ENCODE results near the gene CYP4F2. TPM values are rescaled to one million over a fixed set of nuclear protein-coding genes. Genes with fewer than 3 reads are reported as not detected.

CYP4F2 gene
- total and polyA plus RNA-seq, 2 of the 8 experiments (the other 6 are each of a cell fraction or from before 2014, with no cell fraction given) = not detected

DNA sequence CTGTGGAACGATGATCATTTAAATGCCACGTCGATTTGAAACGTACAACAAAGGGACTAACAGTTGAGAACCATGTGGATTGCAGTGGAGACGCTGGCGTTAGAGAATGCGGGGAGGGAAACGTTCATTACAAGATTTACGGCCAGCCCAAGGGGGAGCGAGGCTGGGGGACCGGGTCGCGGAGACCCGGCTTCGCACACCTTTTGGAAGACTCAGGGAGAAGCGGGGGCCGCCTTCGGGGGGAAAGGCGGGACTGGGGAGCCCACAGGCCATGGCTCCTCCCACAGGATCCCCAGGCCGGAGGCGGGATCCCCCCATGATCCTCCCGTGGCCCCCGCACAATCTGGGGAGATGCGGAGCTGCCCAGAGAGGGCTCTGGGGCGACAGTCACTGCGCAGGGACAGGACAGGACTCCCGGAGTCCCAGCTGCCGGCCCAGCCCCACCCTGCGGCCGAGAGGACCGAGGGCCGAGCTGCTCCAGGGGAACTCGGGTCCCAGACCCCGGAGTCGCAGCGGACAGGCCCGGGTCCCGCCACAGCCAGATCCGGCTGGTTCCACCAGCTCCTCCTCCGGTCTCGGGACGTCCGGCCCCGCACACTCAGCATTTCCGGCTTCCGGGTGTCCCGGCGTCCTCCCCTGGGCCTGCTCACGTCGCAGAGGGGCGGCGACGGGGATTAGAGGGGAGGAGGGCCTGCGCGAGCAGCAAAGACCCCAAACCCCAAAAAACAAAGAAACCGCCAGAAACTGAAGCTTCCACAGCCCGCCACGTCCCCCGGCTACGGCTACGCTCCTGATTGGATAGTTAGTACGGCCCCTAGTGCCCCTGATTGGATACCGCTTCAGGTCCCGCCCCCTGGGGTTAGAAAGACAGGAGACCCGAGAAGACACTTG lies 61.3 kb downstream of the CYP4F2 start:
- H3K23ac ChIP-seq (ENCODE audit: insufficient read length) = no peak overlapping the region
- H2BK15ac ChIP-seq (ENCODE audit: low read length) = no peak overlapping the region
- H4K8ac ChIP-seq (ENCODE audit: extremely low read depth, insufficient read depth, low read length) = no peak overlapping the region
- no peak overlapping the region for H2BK5ac ChIP-seq (ENCODE audit: low read depth, low read length)
- no peak overlapping the region for H4K5ac ChIP-seq (ENCODE audit: insufficient read length, low read depth, low read length)
- ChIA-PET CTCF (ENCODE audit: partially characterized antibody) (interaction anchor here (0.6 kb wide), 1 partner anchor 189 kb away, joined by 3 read pairs; no protein-coding TSS in a partner anchor), POLR2A (ENCODE audit: partially characterized antibody) (no interaction called here)
- no peaks in the 10 kb centered on the region for H3K23me2 ChIP-seq (ENCODE audit: low read depth, low read length)
- 82% methylated on average over 38 of the region's 65 CpGs; no CpG with 5 or more reads in 1 of the 2 experiments for WGBS, 2 experiments (ENCODE audit: extremely low coverage in 1 of 2, insufficient coverage in 1 of 2, insufficient read length in 1 of 2, insufficient replicate concordance in 2 of 2, low coverage in 1 of 2, low lambda C conversion rate in 2 of 2, missing lambda C conversion rate in 1 of 2)
- no peak overlapping the region for H3K18ac ChIP-seq (ENCODE audit: extremely low read depth, low read length)
- no peak overlapping the region for H3K4me2 ChIP-seq (ENCODE audit: insufficient read depth in 1 of 2, low read depth in 2 of 2, low read length in 2 of 2)
- H3K4ac ChIP-seq (replicated peaks; ENCODE audit: insufficient read length, low read depth, low read length) = no peak overlapping the region
- no peak overlapping the region for H3K14ac ChIP-seq (ENCODE audit: insufficient read length)
- no peak overlapping the region for H3K56ac ChIP-seq (replicated peaks; ENCODE audit: insufficient read length, low read depth, low read length)
- no peaks in the 10 kb centered on the region for H4K20me1 ChIP-seq (replicated peaks in 1 of 2; ENCODE audit: control insufficient read depth in 1 of 2, insufficient read depth in 2 of 2, low read length in 2 of 2)
- H3K9me3 ChIP-seq (ENCODE audit: insufficient read depth in 2 of 2, low read depth in 1 of 2, low read length in 1 of 2) = peaks cover 59 to 81% of the 10 kb centered on the region in 2 experiments
- 0 out of 8 replicates have a peak, but pooled peaks cover 0 to 4% (median 0%) of the 10 kb centered on the region in 4 experiments for H3K36me3 ChIP-seq (ENCODE audit: control insufficient read depth in 2 of 4, insufficient read depth in 4 of 4, low read length in 3 of 4)
- no peaks in the 10 kb centered on the region for H3K27me3 ChIP-seq (replicated peaks in 1 of 4; ENCODE audit: control insufficient read depth in 3 of 4, extremely low read depth in 1 of 4, insufficient read depth in 3 of 4, low read length in 3 of 4)
- H4K91ac ChIP-seq (replicated peaks; ENCODE audit: insufficient read length, low read length) = no peak overlapping the region
- H2AFZ ChIP-seq (ENCODE audit: low read length) = no peak overlapping the region
- H3K9ac ChIP-seq (replicated peaks in 1 of 4; ENCODE audit: extremely low read depth in 1 of 4, low read depth in 3 of 4, low read length in 3 of 4) = no peak overlapping the region
- no peaks in the 10 kb centered on the region for H3K79me2 ChIP-seq (ENCODE audit: control insufficient read depth in 1 of 2, insufficient read depth in 2 of 2, low read length in 2 of 2)
- H2AK5ac ChIP-seq (ENCODE audit: low read depth, low read length) = no peak overlapping the region
- no peak overlapping the region for H2BK120ac ChIP-seq (replicated peaks; ENCODE audit: low read depth, low read length)
- no peak overlapping the region for H2BK20ac ChIP-seq (ENCODE audit: low read length)
- no peaks in the 10 kb centered on the region for H3K79me1 ChIP-seq (ENCODE audit: low read depth, low read length)
- no peak overlapping the region for H2BK12ac ChIP-seq (ENCODE audit: low read depth, low read length)
- no peak overlapping the region for H3K27ac ChIP-seq (ENCODE audit: low read depth, low read length)
- FAIRE-seq (no peak), DNase-seq (ENCODE audit: low read depth in 1 of 2, low spot score in 2 of 2) (no peak)
- no peaks in the 10 kb centered on the region for H3K4me1 ChIP-seq (replicated peaks in 1 of 4; ENCODE audit: control insufficient read depth in 3 of 4, insufficient read depth in 4 of 4, low read length in 3 of 4)
- no peak overlapping the region for H3K4me3 ChIP-seq (ENCODE audit: extremely low read depth in 1 of 4, insufficient read depth in 2 of 4, low read depth in 3 of 4, low read length in 4 of 4)
- TF ChIP-seq SP4 (IDR thresholded peaks at IDR 0.05; ENCODE audit: low read length) (no peak), NRF1 (IDR thresholded peaks at IDR 0.05; ENCODE audit: low read depth, low read length) (no peak), BACH1 (IDR thresholded peaks at IDR 0.05; ENCODE audit: low read length) (no peak), PHF8 (conservative IDR thresholded peaks at IDR 0.05; ENCODE audit: low read depth, low read length) (no peak), EZH2 (IDR thresholded peaks at IDR 0.05; ENCODE audit: low read depth, low read length, severe bottlenecking) (no peak), RXRA (IDR thresholded peaks at IDR 0.05; ENCODE audit: insufficient read depth, low read depth, low read length) (no peak)
- TF ChIP-seq, protein P1, sequence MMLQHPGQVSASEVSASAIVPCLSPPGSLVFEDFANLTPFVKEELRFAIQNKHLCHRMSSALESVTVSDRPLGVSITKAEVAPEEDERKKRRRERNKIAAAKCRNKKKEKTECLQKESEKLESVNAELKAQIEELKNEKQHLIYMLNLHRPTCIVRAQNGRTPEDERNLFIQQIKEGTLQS (IDR thresholded peaks at IDR 0.05; ENCODE audit: insufficient read depth, low read depth, low read length) = no peak
- TF ChIP-seq, protein P2, sequence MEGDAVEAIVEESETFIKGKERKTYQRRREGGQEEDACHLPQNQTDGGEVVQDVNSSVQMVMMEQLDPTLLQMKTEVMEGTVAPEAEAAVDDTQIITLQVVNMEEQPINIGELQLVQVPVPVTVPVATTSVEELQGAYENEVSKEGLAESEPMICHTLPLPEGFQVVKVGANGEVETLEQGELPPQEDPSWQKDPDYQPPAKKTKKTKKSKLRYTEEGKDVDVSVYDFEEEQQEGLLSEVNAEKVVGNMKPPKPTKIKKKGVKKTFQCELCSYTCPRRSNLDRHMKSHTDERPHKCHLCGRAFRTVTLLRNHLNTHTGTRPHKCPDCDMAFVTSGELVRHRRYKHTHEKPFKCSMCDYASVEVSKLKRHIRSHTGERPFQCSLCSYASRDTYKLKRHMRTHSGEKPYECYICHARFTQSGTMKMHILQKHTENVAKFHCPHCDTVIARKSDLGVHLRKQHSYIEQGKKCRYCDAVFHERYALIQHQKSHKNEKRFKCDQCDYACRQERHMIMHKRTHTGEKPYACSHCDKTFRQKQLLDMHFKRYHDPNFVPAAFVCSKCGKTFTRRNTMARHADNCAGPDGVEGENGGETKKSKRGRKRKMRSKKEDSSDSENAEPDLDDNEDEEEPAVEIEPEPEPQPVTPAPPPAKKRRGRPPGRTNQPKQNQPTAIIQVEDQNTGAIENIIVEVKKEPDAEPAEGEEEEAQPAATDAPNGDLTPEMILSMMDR (IDR thresholded peaks at IDR 0.05; ENCODE audit: control extremely low read depth in 1 of 3, insufficient read depth in 1 of 3, low read depth in 1 of 3, low read length in 3 of 3) = no peak

All from H1 (cell line).